Vagina (tissue), 2 donors: ENCODE data around the gene PRMT9.

Experiments used
- POLR2A ChIP-seq, 2 donors: fragments of 450-650 bp; IDR thresholded peaks; one replicate each; pipeline ENCODE4 v1.6.1; 2017; ENCODE audit warnings: antibody characterized with exemption in 2 of 2, mild to moderate bottlenecking in 2 of 2, moderate library complexity in 2 of 2
- POLR2AphosphoS5 ChIP-seq, 2 donors: sonication (generic); formaldehyde crosslinking; IDR thresholded peaks; one replicate each; pipeline ENCODE4 v1.9.0; 2017; ENCODE audit warnings: antibody characterized with exemption in 2 of 2, mild to moderate bottlenecking in 2 of 2, low read depth in 1 of 2; ENCODE audit not compliant: insufficient read depth in 1 of 2
- TF ChIP-seq, protein P1 (sequence below), 3 experiments: fragments of 450-650 bp in 2 of 3; fragments of 200-600 bp in 1 of 3; sonication (generic) in 1 of 3; IDR thresholded peaks; one replicate each; pipeline ENCODE4 v1.5.1; 2017 to 2019; ENCODE audit warnings: antibody characterized with exemption in 3 of 3, mild to moderate bottlenecking in 2 of 3, moderate library complexity in 2 of 3

DNA sequence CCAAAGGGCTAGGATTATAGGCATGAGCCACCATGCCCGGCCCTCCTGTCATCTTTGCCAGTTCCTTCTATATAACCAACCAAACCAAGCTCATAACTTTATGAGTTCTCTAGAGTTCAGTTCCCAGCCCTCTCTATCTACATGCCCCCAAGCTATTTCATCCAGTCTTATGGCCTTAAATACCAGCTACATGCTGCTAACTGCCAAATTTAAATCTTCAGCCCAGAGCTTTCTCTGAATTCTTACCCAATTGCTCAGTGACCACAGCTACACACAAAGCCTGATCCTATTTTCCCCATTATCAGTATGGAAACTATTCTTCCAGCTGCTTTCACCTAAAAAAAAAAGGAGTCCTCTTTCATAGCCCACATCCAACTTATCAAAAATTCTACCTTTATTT is 43.6 kb downstream of the PRMT9 start:
- TF ChIP-seq POLR2A (IDR thresholded peaks at IDR 0.05) (no peak), POLR2AphosphoS5 (IDR thresholded peaks at IDR 0.05; ENCODE audit: insufficient read depth in 1 of 2, low read depth in 1 of 2) (no peak)
- TF ChIP-seq, protein P1, sequence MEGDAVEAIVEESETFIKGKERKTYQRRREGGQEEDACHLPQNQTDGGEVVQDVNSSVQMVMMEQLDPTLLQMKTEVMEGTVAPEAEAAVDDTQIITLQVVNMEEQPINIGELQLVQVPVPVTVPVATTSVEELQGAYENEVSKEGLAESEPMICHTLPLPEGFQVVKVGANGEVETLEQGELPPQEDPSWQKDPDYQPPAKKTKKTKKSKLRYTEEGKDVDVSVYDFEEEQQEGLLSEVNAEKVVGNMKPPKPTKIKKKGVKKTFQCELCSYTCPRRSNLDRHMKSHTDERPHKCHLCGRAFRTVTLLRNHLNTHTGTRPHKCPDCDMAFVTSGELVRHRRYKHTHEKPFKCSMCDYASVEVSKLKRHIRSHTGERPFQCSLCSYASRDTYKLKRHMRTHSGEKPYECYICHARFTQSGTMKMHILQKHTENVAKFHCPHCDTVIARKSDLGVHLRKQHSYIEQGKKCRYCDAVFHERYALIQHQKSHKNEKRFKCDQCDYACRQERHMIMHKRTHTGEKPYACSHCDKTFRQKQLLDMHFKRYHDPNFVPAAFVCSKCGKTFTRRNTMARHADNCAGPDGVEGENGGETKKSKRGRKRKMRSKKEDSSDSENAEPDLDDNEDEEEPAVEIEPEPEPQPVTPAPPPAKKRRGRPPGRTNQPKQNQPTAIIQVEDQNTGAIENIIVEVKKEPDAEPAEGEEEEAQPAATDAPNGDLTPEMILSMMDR (IDR thresholded peaks at IDR 0.05): no peak
